ENCODE data around the gene SND1.

GRCh38 chr7:127854383-127854782, 202.4 kb downstream of the SND1 start:
- TF ChIP-seq TEAD4 (IDR thresholded peaks at IDR 0.05) (no peak), TAF1 (IDR thresholded peaks at IDR 0.05; ENCODE audit: low read depth) (no peak), NFIC (IDR thresholded peaks at IDR 0.05) (no peak), TCF12 (IDR thresholded peaks at IDR 0.05; ENCODE audit: low read depth) (no peak), MAX (IDR thresholded peaks at IDR 0.05) (no peak), REST (IDR thresholded peaks at IDR 0.05; ENCODE audit: low read depth) (no peak), CREB1 (IDR thresholded peaks at IDR 0.05; ENCODE audit: low read depth) (no peak), EGR1 (IDR thresholded peaks at IDR 0.05) (no peak), ZBTB7A (IDR thresholded peaks at IDR 0.05; ENCODE audit: low read depth) (no peak)

All from Ishikawa (cell line).